ENCODE data around the gene TP53I13.

GRCh38 chr17:29616300-29617048 lies 48.0 kb downstream of the TP53I13 start:
- TF ChIP-seq FOXA1 (IDR thresholded peaks at IDR 0.05) (no peak), NFRKB (IDR thresholded peaks at IDR 0.05) (no peak), BHLHE40 (IDR thresholded peaks at IDR 0.05; ENCODE audit: borderline replicate concordance) (no peak), CTBP1 (IDR thresholded peaks at IDR 0.05; ENCODE audit: borderline replicate concordance) (no peak), ARNT (IDR thresholded peaks at IDR 0.05) (no peak), ELF4 (IDR thresholded peaks at IDR 0.05) (no peak), ZNF384 (IDR thresholded peaks at IDR 0.05) (no peak)
- TF ChIP-seq, protein P1, sequence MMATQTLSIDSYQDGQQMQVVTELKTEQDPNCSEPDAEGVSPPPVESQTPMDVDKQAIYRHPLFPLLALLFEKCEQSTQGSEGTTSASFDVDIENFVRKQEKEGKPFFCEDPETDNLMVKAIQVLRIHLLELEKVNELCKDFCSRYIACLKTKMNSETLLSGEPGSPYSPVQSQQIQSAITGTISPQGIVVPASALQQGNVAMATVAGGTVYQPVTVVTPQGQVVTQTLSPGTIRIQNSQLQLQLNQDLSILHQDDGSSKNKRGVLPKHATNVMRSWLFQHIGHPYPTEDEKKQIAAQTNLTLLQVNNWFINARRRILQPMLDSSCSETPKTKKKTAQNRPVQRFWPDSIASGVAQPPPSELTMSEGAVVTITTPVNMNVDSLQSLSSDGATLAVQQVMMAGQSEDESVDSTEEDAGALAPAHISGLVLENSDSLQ (IDR thresholded peaks at IDR 0.05), result no peak
